Activated CD4-positive, CD25-positive, alpha-beta regulatory T cell treated with anti-CD3 and anti-CD28 coated beads, Interleukin-2, amount 50 U/mL, for 16 hours (primary cell): ENCODE results near the gene AREL1.

Experiments used
- DNase-seq: peaks from one replicate; pipeline ENCODE4 v3.0.0-alpha.2; 2020; ENCODE audit warnings: low read depth, low spot score

The AREL1 gene

GRCh38 chr14:74637178-74637550, 75.7 kb downstream of the AREL1 start:
- no peak for DNase-seq

GRCh38 chr14:74636424-74637177, 76.3 kb downstream of the AREL1 start:
- no peak for DNase-seq

- no peak for DNase-seq
Observed at GRCh38 chr14:74635847-74636246, 77.0 kb downstream of the AREL1 start.

- DNase-seq: no peak
Observed at GRCh38 chr14:74634964-74635363, 77.9 kb downstream of the AREL1 start.

GRCh38 chr14:74634481-74634880, 78.4 kb downstream of the AREL1 start:
- DNase-seq: no peak

- no peak for DNase-seq
Observed at GRCh38 chr14:74630881-74631690, 81.8 kb downstream of the AREL1 start.

- no peak for DNase-seq
Observed at GRCh38 chr14:74628418-74628817, 84.5 kb downstream of the AREL1 start.

- DNase-seq: no peak
Observed at GRCh38 chr14:74627076-74627475, 85.8 kb downstream of the AREL1 start.

GRCh38 chr14:74622257-74622656, 90.6 kb downstream of the AREL1 start:
- no peak for DNase-seq

GRCh38 chr14:74621556-74621955, 91.3 kb downstream of the AREL1 start:
- no peak for DNase-seq

- no peak for DNase-seq
Observed at GRCh38 chr14:74620923-74621322, 92.0 kb downstream of the AREL1 start.

GRCh38 chr14:74620497-74620921, 92.4 kb downstream of the AREL1 start:
- no peak for DNase-seq

GRCh38 chr14:74619672-74620131, 93.2 kb downstream of the AREL1 start:
- no peak for DNase-seq

GRCh38 chr14:74618078-74618952, 94.6 kb downstream of the AREL1 start:
- DNase-seq: peak; percentile 16

- no peak for DNase-seq
Observed at GRCh38 chr14:74616996-74617700, 95.7 kb downstream of the AREL1 start.

- no peak for DNase-seq
Observed at GRCh38 chr14:74616507-74616906, 96.4 kb downstream of the AREL1 start.

GRCh38 chr14:74615735-74616134, 97.1 kb downstream of the AREL1 start:
- no peak for DNase-seq

- no peak for DNase-seq
Observed at GRCh38 chr14:74614508-74615495, 98.1 kb downstream of the AREL1 start.

- DNase-seq: no peak
Observed at GRCh38 chr14:74613211-74613914, 99.5 kb downstream of the AREL1 start.
